ENCODE measurements around the gene PLA2G4A.

Gene PLA2G4A

DNA sequence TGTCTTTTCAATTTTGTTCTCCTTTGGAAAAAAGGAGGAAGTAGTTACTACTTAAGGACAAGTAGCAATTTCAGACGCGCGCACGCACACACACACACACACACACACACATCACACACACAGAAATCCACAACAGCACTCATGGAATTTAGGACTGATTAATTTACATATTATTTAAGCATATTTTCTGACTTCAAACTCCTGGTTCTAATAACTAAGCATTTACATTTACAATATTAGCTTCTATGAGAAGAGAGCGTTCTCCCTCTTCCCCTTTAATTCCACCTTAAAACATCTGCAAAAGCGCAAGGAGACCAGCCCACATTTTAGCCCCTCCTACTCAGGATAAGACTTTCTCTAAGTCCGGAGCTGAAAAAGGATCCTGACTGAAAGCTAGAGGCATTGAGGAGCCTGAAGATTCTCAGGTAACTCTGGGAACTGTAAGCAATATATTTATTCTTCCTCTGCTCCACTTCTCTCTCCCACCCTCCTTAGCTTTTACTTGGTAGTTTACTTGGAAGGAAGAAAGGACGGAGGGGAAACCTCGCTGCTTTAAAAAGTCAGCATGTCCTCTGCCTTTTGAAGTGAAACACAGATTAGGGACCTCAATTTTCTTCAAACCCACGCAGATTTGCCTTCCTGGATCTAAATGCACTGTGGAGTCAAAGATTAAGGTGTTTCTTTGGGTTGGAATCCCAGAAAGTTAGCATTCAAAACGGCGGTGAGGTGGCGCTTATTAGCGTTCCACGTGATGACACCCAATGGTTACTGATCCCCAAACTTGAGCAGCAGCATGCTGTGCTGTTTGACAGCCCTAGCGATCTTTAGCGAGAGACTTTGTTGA is at the start of gene PLA2G4A:
Gene PLA2G4A, plus strand, starts transcription at position 339 of the 844 bp plus-strand sequence. CDS start 25,406 bp downstream, outside the sequence.
- DNase-seq = peak; percentile 49 to 72

DNA sequence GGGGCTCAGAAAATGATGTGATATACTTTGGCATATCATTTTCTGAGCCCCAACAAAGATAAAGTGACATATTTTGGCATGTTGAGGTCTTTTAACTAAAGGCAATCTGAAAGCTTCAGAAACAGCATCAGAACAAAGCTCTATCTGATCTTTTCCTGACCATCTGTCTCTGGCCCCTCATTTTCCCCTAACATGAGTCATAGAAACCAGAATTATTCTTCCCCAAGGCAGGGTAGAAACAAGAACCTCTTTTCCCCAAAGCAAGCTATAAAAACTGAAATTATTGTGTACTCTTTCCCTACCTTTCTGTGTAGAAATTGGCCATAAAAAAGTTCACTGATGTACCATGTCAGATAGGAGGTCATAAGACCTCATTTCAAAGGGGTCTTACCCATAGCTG is 48.7 kb upstream of the PLA2G4A start:
- no peak for DNase-seq

DNA sequence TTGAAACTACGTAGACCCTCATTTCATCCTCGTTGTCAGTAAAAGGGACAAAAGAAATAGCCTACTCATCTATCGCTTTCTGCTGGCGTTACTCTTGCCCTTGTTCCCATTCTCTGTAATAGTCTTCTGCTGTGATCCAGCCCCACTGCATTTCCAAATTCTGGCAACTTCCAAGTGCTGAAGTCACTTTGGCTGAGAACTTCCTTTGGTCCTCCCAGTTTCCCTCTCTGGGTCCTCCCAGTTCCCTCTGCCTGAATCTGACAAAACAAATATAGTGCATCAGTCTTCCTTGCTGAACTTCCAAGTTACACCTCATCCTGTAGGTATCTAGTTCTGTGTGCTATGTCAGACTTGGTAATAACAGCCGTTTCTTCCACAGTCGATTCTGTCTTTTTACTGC is 47.0 kb upstream of the PLA2G4A start:
- DNase-seq = no peak

DNA sequence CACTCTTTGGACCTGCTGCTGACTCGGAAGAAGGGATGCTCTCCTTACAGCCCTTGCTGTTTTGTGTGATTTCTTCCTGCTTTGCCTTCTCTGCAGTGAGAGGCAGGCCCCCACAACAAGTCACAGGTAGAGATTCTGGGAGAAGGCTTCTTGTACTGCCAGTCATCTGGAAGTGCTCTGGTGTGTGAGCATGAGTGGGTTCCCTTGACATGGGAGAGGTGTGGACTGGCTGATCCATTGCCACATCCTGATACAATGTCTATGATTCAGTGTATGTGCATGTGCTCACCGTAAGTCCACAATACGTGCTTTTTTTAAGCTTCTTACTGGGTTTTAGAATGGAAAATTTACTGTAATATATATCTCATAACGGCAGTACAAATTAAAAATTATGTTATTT is 46.0 kb upstream of the PLA2G4A start:
- DNase-seq = no peak

DNA sequence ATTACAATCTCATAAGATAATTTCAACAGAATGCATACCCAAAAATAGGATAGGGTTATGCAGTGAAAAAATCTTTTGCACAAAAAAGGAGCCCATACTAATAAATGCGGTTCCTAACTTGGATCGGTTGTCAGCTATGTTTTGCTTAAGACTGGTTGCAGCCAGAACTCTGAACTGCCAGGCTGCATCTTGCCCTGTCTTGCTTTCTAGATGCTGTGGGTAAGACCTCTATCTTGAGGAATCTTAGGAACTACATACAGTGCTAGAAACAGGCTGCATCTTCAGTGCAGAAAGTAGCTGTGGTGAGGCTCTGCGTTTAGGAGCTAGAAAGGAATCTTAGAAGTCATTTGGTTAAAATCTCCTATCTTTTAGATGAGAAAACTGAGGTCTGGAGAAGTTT is 45.6 kb upstream of the PLA2G4A start:
- DNase-seq = no peak

DNA sequence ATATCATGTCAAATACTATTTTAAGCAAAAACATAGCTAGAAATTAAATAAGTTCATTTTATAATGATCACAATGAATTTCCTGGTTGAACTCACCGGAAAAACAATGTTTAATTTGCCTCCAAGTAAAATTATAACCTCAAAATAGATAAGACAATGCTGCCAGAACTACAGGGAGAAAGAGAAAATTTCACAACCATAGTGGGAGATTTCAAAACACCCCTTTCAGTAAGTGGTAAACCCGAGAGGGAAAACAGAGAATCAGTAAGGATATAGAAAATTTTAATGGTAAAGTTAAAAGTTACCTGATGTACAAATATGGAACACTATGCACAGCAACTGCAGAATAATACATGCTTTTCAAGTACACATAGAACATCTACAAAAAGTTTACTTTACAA is 43.2 kb upstream of the PLA2G4A start:
- peak; percentile 23 to 54 for DNase-seq

DNA sequence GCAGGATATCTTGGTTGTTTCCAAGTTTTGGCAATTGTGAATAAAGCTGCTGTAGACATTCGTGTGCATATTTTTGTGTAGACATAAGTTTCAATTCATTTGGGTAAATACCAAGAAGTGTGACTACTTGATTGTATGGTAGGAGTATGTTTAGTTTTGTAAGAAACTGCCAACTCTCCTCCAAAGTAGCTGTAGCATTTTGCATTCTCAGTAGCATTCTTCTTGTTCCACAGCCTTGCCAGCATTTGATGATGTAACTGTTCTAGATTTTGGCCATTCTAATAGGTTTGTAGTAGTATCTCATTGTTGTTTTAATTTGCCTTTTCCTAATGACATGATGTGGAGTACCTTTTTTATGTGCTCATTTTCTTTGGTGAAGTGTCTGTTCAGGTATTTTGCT is 38.6 kb upstream of the PLA2G4A start:
- DNase-seq = no peak

DNA sequence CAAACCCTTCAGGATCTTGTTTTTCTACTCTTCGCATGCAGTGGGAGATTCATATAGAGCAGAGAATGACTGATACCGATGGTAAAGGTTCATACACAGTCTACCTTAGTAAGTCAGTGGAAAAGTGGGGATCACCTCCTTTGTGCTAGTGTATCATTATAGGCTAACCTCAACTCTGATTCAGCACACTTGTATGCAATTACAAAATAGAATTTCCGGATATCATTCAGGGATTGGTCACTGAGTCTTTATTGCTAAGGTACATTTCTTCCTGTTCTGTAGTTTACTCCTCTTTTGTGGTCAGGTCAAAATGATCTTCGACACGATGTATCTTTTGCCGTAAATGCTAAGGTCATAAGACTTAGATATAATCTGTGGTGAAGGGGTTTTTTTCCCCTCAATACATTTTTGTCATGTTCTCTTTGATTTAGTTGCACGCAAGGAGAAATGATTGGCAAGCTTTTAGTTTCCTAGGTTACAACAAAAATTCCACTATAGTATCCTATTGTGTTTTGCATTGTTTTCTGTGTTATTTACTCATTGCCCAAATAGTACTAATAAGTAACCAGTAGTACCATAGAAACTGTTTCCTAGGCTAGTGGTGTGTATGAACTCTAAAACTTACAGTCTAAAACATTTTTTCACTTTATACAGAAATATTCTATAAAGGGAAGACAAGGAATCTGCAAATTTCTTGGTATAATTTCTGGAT is 35.7 kb upstream of the PLA2G4A start:
- no peak for DNase-seq

DNA sequence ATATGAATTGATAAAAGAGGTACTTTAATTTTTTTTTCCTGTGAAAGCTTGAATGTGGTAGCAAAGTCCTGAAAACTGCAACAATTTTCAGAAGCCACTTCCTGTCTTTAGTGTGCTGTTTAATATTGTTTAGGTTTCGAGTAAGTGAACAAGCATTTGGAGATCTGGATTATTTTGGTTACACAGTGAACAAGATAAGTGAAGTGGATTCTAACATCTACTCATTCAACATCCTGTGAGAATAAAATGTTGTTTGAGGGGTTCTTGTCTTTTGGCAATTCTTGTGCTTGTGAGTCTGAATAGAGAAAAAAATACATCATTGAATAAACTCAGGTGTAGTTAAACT is 35.2 kb upstream of the PLA2G4A start:
- DNase-seq = no peak

DNA sequence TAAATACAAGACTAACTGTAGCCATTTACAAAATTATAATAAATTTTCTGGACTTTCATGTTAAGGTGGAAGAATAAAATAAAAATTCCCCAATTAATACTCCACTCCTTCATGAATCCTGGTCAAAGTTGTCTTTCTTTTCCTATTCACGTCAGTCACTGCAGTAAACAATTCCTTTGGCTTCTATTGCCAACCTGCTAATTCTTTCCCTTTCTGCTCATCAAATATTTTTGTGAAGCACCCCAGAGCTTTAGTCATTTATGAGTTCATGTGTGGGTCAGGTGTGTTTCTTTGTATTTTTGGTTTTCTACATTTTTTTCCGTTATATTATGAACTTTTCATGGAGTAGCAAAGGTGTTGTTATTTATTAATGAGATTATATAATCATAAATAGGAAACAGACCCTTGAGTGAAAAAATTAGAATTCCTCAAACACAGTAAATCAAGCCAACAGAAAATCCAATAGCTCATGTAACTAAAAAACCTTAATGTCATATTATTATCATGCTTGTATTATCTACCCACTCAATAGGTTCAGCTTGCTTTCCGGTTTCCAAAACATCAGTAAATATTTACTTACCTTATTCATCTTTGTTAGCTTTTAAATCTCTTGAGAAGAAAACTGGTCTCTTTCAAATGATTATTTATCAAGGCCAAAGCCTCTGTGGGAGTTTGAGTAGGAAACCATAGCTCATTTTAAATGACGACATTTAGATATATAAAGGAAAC is 29.6 kb upstream of the PLA2G4A start:
- no peak for DNase-seq

DNA sequence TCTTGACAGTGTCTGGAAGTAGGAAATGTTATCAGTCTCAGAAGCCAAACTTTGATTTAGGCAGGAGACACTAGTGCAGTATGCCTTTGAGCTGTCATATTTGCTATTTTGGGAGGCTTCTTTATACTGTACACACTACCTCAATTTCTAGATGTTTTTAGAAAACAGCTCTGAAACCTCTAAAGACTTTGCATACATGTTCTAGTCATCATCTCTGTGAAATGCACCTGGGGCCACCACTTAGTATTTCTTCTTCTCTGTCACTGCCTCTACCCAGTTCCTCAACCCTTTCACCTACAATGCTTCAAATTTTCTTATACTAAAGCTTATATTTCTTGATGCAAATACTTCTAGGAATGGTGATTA is 29.1 kb upstream of the PLA2G4A start:
- DNase-seq = no peak

DNA sequence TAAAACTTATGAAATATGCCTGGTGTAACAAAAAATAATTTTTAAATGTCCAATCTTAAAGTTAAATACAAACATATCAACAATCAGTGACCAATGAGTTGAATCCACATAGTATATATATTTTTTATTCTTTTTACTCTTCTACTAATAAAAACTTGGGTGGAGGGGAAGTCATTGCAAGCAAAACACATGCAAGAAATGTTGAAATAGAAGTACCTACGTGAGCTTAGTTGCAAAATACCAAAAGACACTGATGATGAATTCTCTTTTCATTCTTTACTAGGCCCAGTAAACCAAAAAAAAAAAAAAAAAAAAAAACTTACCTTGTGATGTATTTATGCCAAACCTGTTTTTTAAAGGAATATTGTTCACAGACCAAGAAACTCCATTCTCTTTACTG is 26.4 kb upstream of the PLA2G4A start:
- peak; percentile 56 to 58 for DNase-seq

DNA sequence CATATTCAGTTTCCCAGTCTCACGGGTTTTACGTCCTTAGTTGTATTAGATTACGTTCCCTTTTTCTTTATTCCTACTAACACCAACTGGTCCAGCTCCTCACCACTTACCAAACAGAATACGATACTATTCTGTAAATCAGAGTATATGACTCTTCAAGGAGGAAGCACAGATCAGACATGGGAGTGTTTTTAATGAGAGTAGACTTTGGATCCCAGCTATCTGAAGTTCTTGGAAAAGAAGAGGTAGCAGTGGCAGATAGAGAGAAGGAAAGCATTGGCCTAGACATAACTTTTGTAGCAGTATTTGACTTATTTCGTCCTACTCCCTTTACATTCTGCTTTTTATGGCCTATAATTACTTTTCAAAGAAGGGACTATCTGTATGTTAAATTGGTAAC is 24.1 kb upstream of the PLA2G4A start:
- no peak for DNase-seq

DNA sequence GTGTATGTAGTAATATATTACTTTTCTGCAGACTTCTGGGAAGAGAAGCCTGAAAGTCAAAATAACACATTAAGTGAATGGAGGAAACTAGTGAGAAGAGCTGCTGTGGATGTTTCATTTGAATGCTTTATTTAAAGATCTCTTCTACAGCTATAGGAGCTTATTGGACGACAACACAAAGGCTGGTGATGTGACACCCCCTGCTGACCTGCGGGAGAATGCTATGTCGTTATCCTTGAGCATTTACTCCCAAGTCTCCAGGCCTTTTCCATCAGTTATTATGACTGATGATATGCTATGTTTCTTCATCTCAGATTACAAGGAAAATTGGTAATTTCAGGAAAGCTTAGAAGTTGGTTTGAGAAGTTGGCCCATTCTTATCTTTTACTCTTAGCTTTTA is 22.3 kb upstream of the PLA2G4A start:
- no peak for DNase-seq

DNA sequence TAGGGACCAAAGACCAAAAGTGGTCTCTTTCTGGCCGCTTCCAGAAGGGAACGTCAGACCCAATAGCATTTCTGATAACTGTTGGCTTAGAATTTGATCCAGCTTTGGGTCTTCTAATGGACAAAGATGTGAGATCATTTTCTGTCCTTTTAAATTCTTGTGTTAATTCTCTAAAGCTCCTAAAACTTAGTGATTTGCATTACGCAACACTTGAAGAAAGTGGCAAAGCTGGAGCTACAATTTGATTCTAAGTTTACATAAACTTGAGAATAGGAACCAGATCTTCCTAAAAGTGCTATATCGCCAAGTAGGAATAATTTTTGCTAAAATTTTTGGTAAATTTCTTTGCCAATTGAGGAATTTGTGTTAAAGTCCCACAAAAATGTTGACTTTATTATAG is 21.6 kb upstream of the PLA2G4A start:
- DNase-seq = no peak

DNA sequence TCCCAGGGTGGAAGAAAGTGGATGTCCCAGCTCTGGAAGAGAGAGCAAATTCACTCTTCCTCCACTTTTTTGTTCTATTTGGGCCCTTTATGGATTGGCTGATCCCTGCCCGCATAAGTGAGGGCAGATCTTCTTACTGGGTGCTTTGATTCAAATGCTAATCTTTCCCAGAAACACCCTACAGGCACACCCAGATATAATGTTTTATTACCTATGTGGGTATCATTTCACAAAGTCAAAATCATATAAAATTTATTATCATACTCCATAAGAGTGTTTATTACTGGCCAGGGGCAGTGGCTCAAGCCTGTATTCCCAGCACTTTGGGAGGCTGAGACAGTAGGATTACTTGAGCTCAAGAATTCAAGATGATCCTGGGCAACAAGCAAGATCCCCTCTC is 16.9 kb upstream of the PLA2G4A start:
- DNase-seq = no peak

DNA sequence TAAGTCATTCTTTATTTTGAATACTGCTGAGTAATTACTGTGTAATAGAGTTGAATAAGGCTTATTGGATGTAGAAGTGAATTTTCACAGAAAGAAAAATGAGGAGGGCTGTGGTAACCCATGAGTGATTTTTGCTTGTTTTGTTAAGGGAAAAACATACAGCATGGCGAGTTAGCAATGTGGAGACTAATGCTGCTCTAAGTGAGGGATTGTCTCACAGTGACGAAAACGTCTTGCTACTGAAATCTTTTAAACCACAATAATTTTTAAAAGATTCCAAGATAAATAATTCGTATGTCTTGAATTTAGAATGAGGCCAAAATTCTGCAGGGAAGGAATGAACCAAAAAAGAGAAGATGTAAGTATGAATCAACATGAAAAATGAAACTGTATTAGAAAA is 16.2 kb upstream of the PLA2G4A start:
- no peak for DNase-seq

DNA sequence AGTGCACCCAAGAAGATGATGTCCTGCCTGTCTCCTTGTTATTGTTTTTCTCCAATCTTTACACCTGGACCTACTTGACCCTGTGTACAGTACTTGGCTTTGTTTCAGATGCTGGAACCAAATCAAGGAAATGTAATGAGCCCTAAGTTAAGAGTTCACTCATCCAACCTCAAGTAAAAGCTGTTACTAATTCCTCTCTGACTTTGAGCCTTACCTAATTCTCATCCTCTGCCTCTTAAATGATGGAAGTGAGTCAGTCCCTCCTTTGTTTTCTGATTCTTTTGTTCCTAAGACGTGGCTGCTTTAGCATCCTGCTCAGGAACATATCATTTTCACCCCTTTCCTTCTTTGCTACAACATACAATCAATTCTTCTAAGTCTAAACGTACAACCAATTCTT is 15.3 kb upstream of the PLA2G4A start:
- DNase-seq = no peak

DNA sequence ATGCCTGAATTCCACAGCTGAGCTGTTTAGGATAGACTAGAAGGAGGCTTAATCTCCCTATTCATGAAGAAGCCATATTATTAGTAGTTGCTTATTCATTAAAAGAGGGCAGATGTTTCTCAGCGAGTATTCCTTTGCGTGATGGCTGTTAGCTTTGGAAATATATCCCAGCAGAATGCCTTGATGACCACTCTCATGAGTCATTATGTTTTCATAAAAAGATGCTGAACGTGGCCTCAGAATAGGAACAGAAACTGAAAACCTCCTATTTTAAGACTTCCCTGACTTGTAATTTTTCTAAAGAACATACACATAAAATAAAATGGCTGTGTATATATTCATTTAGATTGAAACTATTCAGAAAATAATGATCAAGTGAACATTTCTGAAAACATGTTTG is 9.6 kb upstream of the PLA2G4A start:
- no peak for DNase-seq

DNA sequence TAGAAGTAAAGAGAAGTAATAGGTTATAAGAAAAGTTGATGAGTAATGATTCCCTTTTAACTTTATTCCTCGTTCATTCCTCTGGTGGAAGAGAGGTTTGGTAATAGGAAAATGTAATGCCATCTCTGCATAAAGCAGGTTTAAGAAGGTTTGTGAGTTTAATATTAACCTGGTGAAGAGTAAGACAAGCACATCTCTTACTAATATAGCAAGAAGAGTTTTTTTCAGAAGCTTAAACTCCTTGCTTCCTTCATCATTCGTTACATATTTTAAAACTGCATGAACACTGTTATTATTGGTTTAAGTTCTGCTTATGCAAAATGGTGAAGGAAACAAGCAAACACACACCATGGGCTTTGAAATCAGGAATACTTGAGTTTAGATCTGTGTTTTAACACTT is 9.2 kb upstream of the PLA2G4A start:
- DNase-seq = no peak

DNA sequence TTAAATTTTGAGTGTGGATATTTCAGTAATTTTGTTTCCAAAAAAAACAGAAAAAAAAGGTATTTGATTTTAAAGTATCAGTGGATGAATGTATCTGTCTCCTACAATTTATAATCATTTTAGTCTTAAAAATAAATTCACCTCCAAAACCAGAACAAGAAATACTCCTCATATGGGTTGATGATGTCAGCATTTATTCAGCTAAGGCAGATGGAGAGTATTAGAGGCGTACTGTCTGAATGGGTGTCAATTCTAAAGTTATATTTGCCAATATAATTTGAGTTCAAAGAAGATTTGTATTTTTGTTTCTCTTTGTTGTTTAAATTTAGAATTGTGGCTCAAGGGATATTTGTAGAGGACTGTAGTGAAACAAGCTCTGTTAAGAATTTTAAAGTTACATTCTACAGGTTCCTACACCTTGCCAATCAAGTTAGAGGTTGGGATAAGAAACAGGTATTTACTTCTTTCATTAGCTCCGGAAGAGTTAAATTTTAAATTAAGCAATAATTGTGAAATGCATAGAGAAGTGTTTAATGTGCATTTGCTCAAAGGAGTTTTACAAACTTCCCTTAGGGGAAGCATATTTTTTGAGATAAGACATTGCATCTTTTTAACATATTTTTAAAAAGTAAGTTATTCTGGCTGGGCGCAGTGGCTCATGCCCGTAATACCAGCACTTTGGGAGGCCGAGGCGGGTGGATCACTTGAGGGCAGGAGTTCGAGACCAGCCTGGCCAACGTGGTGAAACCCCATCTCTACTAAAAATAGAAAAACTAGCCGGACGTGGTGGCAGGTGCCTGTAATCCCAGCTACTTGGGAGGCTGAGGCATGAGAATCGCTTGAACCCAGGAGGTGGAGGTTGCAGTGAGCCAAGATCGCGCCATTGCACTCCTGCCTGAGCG is 1.2 kb downstream of the PLA2G4A start:
- DNase-seq = peak in 1 of 2 experiments; percentile 28

DNA sequence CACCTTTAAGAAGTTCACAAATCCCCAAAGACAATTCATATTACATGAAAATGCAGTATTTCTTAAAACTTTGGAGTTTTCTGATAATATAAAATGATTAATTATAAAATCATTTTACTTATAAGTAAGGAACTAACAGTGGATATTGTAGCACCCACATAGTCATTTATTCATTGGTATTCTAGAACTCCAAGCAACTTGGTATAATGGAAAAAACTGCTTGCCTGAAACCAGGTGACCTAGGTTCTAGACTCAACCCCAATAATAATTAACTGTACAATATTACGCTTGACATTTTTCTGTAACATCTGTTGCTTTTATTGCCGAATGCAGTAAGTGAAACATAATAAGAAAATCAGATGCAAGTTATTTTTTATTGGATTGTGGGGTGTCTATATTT is 2.4 kb downstream of the PLA2G4A start:
- no peak for DNase-seq

DNA sequence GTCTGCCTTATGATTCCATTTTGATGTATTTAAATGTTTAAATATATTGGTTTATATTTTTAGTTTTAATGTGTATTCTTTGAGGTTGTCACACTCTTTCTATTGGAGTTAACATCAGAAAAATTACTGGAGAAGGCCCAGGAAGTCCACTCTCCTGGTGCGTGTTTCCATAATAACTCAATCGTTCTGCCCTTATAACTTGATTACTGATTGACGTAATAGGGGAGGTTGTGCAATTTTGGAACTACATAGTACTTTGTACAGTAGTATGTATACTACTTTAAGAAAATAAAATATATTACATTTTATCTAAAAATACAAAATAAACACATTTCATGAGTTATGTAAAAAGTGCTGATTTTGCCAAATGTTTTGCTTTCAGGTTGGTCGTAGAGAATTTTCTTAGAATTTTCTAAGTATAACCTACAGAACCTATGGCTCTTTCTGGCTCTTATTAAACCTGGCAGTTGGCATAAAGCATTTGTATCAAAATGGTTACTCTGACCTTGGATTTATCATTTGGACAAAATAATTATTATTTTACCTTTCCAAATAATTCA is 5.7 kb downstream of the PLA2G4A start:
- no peak for DNase-seq
